Measurements from ENCODE around the gene TSHR.
"Not testable (repeated sequence)": the region's sequence is repeated elsewhere in the genome, so short reads cannot be mapped to it uniquely, and the experiment has no call there.

Gene TSHR

GRCh38 chr14:80987235-80988032 lies 32.0 kb downstream of the TSHR start:
- Histone ChIP-seq H3K4me3 (no peak overlapping the region), H3K27ac (no peak overlapping the region)

- H3K27ac ChIP-seq = no peak overlapping the region
- H3K4me3 ChIP-seq = no peak overlapping the region
These were observed 32.8 kb downstream of the TSHR start for GRCh38 chr14:80988192-80988591.

GRCh38 chr14:80988735-80989429 lies 33.5 kb downstream of the TSHR start:
- Histone ChIP-seq H3K4me3 (no peak overlapping the region), H3K27ac (no peak overlapping the region)

GRCh38 chr14:80992580-80992979 lies 37.2 kb downstream of the TSHR start:
- no peak overlapping the region for H3K4me3 ChIP-seq
- no peak overlapping the region for H3K27ac ChIP-seq

GRCh38 chr14:80996049-80996901 lies 40.9 kb downstream of the TSHR start:
- no peak overlapping the region for H3K4me3 ChIP-seq
- no peak overlapping the region for H3K27ac ChIP-seq

GRCh38 chr14:81001447-81001846 lies 46.0 kb downstream of the TSHR start:
- no peak overlapping the region for H3K4me3 ChIP-seq
- no peak overlapping the region for H3K27ac ChIP-seq

GRCh38 chr14:81004575-81004974 lies 49.2 kb downstream of the TSHR start:
- H3K4me3 ChIP-seq = no peak overlapping the region

GRCh38 chr14:81005540-81006228 lies 50.3 kb downstream of the TSHR start:
- Histone ChIP-seq H3K27ac (no peak overlapping the region), H3K4me3 (no peak overlapping the region)

More at GRCh38 chr14:81004575-81004974, 49.2 kb downstream of the TSHR start:
- no peak overlapping the region for H3K27ac ChIP-seq

GRCh38 chr14:81006266-81006665 lies 50.8 kb downstream of the TSHR start:
- no peak overlapping the region for H3K27ac ChIP-seq

GRCh38 chr14:81007131-81007530 lies 51.7 kb downstream of the TSHR start:
- H3K27ac ChIP-seq = no peak overlapping the region
- no peak overlapping the region for H3K4me3 ChIP-seq

More at GRCh38 chr14:81006266-81006665, 50.8 kb downstream of the TSHR start:
- H3K4me3 ChIP-seq = no peak overlapping the region

- H3K27ac ChIP-seq = no peak overlapping the region
- H3K4me3 ChIP-seq = no peak overlapping the region
These were observed 53.9 kb downstream of the TSHR start for GRCh38 chr14:81009346-81009745.

- Histone ChIP-seq H3K27ac (no peak overlapping the region), H3K4me3 (no peak overlapping the region)
These were observed 62.8 kb downstream of the TSHR start for GRCh38 chr14:81018251-81018650.

- Histone ChIP-seq H3K27ac (no peak overlapping the region), H3K4me3 (no peak overlapping the region)
These were observed 63.3 kb downstream of the TSHR start for GRCh38 chr14:81018684-81019083.

- H3K4me3 ChIP-seq, H3K27ac ChIP-seq: not testable (repeated sequence)
These were observed 63.7 kb downstream of the TSHR start for GRCh38 chr14:81019113-81019512.

- Histone ChIP-seq H3K27ac (no peak overlapping the region), H3K4me3 (no peak overlapping the region)
These were observed 67.8 kb downstream of the TSHR start for GRCh38 chr14:81023095-81023710.

- no peak overlapping the region for H3K27ac ChIP-seq
These were observed 73.0 kb downstream of the TSHR start for GRCh38 chr14:81028461-81028860.

GRCh38 chr14:81031488-81031887 lies 76.1 kb downstream of the TSHR start:
- H3K27ac ChIP-seq = no peak overlapping the region
- no peak overlapping the region for H3K4me3 ChIP-seq

More at GRCh38 chr14:81028461-81028860, 73.0 kb downstream of the TSHR start:
- no peak overlapping the region for H3K4me3 ChIP-seq

- H3K27ac ChIP-seq = no peak overlapping the region
- H3K4me3 ChIP-seq = no peak overlapping the region
These were observed 78.3 kb downstream of the TSHR start for GRCh38 chr14:81033698-81034240.

- Histone ChIP-seq H3K4me3 (no peak overlapping the region), H3K27ac (no peak overlapping the region)
These were observed 87.0 kb downstream of the TSHR start for GRCh38 chr14:81042438-81042837.

All from skin epidermis (tissue), 12 donors.